GM21381 (cell line): ENCODE measurements around the gene MXD1.
A peak's percentile ranks its signal among the peaks of the same experiment; 100 is the strongest.
"Not testable (repeated sequence)": the region's sequence is repeated elsewhere in the genome, so short reads cannot be mapped to it uniquely, and the experiment has no call there.

Experiments used
- ATAC-seq: cut with Tn5 transposase; IDR thresholded peaks from one replicate; pipeline ENCODE4 v1.9.1; 2021; ENCODE audit warnings: mild to moderate bottlenecking, moderate library complexity; ENCODE audit not compliant: unreplicated experiment

The MXD1 gene, protein sequence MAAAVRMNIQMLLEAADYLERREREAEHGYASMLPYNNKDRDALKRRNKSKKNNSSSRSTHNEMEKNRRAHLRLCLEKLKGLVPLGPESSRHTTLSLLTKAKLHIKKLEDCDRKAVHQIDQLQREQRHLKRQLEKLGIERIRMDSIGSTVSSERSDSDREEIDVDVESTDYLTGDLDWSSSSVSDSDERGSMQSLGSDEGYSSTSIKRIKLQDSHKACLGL

DNA sequence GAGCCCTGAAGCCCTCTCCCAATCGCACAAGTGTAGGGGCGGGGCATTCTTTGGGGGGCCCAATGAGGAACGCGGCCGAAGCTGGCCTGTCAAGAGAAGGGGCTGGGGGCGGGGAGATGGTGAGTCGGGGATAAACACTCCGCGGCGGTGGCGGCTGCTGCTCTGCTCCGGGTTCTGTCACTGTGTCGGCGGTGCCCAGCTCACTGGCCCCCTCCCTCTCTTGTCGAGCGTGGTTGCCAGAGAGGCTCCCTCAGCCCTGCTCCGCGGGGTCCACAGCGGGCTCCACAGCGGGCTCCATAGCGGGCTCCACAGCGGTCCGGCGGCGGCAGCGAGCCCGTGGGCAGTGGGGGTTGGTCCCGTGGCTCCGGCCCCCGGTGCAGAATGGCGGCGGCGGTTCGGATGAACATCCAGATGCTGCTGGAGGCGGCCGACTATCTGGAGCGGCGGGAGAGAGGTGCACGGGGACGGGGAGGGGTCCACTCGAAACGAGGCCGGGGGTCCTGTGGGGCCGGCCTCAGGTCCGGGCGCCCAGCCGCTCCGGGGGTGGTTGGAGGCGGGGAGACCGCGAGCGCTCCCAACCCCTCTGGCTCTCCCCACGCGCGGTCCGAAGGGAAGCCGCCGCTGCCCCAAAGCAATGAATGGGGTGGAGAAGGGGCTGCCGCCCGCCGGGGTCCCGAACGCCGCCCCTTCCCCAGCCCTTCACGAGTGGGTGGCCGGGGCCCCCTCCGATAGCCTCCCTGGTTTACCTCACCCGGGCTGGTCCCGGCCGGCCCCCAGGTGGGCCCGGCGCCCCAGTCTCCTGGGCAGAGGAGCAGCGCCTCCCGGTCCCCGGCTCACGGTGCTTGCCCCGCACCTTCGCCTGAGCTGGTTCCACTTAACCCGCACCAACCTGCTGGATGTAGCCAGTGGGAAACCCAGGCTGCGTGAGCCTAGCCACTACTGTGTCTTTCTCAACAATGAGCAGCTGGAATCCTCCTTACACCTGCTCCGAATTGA lies at the start of gene MXD1:
TSS of gene MXD1 (plus strand) at position 160 of the 996 bp plus-strand sequence. CDS start at position 382, 222 bp downstream.
- ATAC-seq = no peak

DNA sequence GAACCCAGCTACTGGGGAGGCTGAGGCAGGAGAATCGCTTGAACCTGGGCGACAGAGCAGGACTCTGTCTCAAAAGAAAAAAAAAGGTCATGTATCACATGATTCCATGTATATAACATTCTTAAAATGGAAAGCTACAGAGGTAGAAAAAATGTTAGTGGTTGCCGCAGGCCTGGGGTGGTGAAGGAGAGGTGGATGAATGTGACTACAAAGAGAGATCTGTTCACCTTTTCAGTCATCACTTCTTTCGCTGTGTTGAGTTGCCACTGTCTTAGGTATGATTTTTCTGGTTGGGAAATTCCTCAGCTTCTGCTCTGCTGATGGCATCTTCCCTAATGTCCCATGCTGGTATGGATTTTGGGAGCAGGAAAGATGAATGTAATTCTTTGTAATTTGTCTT lies 26.5 kb upstream of the MXD1 start:
- no peak for ATAC-seq

DNA sequence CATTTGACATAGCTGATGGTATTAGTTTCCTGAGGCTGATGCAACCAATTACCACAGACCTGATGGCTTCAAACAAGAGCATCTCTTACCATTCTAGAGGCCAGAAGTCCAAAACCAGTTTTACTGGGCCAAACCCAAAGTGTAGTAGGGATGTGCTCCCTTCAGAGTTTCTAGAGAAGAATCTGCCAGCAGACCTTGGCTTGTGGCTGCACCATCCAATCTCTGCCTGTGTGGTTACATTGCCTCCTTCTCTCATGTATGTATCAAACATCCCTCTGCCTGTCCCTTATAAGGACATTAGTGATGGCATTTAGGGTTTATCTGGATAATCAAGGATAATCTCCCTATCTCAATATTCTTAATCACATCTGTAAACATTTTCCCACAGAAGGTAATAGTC lies 25.6 kb upstream of the MXD1 start:
- ATAC-seq = no peak

DNA sequence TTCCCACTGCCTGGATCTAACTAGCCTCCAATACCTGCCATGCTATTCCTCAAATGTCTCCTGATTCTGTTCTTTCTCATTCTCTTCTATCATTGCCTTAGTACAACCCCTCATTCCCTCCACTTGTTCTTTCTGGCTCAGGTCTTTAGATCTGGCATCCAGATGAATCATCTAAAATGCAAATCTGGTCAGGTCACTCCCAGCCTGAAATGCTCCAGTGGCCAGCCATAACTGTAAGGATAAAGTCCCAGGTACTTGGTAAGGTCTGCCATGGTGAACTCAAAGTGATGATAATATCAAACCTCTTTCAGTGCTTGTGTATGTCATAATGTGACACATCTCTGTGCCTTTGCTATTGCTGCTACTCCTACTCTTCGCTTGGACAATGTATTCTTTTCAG lies 24.0 kb upstream of the MXD1 start:
- no peak for ATAC-seq

DNA sequence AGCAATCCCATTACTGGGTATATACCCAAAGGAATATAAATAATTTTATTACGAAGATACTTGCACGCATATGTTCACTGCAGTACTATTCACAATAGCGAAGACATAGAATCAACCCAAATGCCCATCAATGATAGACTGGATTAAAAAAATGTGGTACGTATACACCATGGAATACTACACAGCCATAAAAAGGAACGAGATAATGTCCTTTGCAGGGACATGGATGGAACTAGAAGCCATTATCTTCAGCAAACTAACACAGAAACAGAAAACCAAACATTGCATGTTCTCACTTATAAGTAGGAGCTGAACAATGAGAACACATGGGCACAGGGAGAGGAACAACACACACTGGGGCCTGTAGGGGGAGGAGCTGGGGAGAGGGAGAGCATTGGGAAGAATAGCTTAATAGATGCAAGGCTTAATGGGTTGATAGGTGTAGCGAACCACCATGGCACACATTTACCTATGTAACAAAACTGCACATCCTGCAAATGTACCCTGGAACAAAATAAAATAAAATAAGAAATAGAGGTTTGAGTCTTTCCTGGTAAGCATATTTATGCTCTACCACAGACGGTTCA lies 22.0 kb upstream of the MXD1 start:
- ATAC-seq = not testable (repeated sequence)

DNA sequence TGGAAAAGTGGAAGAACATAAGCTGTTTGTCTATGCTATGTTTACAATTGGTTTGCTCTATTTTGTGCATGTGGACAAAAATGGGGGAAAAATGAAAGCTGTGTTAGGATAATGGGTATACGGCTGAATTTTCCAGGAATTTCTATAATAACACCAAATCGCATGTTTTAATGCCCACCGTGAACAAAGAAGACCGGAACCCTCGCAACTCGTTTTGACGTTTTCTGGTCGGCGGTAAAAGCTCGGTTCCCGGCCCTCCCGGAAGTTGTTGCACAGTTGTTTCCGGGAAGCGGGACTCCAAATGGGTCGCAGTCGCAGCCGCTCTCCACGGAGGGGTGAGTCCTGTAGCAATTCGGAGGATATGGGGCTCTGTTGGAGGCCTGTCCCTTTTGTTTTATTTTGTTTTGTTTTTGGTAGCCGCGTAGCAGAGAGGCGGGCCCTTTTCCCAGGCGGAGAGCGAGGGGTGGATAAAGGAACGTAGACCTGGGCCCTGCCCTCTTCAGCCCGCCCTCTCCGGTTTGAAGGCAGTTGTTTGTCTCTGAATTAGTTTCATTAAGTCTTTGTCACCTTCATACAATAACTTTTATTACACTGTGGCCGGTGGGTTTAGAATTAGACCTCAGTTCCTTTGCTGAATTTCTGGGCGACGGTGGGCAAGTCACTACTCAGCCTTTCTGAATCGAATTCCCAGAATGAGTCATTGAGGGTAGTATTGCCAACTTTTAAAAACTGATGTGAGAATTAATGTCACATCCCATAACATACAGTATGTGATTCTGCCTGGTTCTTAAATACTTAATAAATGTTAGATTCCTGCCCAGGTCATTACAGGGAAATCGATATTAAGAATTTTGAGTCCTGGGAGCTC lies 21.0 kb upstream of the MXD1 start, which contains the start of gene SNRNP27:
TSS of gene SNRNP27 (plus strand) at position 273 of the 868 bp plus-strand sequence. CDS start at position 302, 29 bp downstream.
- ATAC-seq = peak; percentile 67

DNA sequence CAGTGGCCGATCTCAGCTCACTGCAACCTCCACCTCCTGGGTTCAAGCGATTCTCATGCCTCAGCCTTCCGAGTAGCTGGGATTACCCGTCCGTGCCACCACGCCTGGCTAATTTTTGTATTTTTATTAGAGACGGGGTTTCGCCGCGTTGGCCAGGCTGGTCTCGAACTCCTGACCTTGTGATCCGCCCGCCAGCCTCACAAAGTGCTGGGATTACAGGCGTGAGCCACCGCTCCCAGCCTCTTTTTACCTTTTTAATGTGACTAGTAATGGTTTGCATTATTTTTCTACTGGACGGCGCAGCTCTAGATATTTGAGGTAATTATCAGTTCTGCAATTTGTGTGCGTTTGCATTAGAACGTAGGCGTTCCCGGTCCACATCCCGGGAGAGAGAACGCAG lies 20.2 kb upstream of the MXD1 start:
- not testable (repeated sequence) for ATAC-seq

DNA sequence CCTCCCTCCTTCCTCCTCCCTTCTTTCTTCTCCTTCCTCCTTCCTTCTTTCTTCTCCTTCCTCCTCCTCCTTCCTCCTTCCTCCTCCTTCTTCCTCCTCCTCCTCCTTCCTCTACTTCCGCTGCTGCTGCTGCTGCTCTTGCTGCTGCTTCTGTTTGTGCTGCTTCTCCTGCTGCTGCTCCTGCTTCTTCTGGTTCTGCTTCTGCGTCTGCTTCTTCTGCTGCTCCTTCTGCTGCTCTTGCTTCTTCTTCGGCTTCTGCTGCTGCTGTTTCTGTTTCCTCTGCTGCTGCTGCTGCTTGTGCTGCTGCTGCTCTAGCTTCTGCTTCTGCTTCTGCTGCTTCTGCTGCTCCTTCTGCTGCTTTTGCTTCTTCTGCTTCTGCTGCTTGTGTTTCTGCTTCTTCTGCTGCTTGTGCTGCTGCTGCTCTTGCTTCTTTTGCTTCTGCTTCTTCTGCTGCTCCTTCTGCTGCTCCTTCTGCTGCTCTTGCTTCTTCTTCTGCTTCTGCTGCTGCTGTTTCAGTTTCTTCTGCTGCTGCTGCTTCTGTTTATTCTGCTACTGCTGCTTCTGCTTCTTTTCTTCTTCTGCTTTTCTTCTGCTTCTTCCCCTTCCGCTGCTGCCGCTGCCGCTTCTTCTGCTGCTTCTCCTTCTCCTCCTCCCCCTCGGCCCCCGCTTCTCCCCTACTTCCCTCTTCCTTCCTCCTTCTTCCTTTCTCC lies 12.5 kb upstream of the MXD1 start:
- no peak for ATAC-seq

DNA sequence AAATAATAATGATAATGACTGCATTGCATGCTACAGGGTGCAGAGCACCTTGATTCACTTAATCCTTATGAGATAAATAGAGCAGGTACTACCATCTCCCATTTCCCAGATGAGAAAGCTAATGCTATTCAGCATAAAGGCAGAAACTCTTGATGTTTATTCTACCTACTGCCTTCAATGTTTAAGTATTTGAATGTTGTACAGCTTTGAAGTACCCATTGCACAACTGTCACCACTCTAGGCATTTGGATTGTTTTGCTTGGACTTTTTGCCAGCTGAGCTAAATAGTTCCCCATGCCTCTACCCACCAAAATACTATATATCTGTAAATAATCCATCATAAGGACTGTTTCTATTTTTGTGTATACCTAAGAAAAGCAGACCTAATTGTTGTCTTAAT lies 7.7 kb upstream of the MXD1 start:
- no peak for ATAC-seq

DNA sequence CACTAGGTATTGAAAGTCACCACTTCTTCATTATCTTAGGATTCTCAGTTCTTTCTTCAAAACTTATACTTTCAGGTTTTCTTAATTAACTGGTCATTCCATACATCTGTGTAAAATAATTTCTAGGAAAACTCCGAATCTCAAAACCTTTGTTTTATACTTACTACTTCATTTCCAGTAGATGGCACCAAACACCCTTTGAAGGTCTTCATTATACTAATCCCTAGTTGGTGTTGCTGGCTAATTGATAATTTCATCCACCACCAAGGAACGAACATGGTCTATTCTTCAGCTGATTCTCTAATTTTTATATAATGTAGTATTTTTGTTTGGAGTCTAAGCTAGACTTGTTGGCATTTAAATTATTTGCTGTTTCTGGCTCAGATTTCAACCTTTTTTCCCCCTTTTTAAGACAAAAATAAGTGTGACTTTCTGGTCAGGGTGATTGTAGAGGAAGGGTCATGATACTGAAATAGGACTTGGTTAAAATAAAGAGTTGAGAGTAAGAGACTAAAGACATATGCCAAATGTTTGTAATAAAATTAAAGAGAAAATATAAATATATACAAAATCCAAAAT lies 2.8 kb upstream of the MXD1 start:
- no peak for ATAC-seq

DNA sequence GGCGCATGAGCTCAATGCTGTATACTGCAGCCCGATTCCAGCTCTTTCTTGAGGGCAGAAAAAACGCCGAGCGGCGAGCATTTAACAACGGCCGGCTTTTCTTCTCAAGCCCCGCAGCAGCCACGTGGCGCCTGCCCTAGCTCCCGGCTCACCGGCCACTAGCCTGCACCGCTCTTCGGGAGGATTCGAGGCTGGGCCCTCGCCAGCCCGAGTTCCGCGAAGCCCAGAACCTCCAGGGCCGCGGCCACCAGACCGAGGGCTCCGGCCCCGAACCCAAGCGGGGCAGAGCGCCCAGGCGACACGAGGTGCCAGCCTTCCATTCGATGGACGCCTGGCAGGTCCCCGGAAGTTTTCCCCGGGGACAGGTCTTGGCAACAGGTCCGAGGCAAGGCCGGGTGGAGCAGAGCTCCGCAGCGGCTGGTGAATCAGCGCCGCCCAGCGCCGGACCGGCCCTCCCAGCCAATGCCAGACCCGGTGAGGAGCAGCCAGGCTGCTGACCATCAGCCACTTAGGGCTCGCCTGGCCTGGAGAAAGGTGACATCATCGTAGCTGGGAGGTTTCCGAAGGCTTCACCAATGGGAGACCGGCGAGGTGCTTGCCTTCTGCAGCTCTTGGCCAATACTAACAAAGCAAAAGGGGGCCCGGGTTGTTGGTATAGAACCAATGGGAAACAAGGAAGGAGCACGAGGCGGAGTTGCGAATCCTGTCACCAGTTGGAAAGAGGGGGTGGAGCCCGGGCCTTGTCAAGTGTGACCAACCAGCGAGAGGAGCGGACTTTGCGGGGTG lies 552 bp upstream of the MXD1 start:
- peak; percentile 85 for ATAC-seq

DNA sequence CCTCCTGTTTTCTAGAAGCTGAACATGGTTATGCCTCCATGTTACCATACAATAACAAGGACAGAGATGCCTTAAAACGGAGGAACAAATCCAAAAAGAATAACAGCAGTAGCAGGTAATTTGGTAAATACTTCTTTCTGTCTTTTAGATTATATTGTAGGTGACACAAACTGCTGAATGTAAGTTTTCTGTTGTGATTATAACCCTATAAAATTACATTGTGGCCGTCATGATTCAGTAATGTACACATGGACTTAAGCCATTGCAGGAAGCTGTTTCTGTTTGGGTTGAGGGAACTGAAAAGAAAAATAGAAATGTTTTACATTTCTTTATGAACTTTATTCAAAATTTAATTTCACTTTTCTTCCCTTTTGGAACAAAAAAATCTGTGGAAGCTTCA lies 1.2 kb downstream of the MXD1 start:
- no peak for ATAC-seq

DNA sequence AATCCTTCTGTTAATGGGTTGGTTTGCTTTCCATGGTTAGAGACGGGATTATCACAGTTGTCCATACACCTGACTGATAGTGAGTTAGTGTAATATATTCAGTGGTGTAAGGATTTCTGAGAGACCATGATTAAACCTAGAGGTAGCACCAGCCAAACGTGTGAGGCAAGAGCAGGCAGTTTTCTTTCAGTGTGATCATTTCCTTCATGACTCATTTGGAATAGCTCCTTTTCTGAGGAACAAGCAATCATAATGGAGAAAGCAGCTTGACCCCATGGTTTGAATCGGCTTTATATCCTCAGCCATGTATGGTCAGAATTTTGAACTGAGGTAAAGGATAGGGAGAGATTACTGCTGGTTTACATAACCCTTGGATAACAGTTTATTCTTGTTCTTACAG lies 2.9 kb downstream of the MXD1 start:
- ATAC-seq = no peak

DNA sequence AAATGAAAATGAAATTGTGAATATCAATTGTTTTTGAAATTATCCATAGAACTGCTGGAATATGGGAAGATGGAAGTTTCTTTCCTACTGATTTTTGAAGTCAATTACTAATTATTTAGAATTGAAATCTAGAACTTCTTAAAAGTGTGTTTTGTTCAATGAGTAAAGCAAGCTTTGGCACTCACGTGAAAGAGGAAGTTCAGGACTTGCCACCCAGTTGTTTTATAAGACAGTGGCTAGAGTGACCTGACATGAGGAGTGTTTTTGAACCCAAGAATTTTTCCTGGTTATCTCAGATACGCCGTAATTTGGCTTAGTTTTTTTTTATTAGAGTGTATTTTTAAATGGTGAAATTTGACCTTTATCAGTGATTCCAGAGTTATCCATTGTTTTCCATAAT lies 3.5 kb downstream of the MXD1 start:
- no peak for ATAC-seq

DNA sequence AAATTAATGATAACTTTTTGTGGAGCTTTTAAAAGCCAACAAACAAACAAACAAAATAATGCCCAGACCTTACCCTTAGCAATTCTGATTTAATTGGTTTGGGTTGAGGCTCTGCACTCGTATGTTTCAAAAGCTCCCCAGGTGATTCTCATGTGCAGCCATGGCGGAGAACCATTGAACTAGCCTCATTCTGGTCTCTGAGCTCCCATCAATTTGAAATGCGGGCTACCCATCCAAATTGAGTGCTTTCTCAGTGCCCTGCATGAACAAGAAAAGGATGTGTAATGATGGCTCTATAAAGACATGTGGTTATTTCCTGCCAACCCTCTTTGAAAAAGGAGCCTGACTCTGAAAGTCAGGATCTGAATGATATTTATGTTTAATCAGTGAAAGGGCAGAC lies 8.2 kb downstream of the MXD1 start:
- ATAC-seq = no peak

DNA sequence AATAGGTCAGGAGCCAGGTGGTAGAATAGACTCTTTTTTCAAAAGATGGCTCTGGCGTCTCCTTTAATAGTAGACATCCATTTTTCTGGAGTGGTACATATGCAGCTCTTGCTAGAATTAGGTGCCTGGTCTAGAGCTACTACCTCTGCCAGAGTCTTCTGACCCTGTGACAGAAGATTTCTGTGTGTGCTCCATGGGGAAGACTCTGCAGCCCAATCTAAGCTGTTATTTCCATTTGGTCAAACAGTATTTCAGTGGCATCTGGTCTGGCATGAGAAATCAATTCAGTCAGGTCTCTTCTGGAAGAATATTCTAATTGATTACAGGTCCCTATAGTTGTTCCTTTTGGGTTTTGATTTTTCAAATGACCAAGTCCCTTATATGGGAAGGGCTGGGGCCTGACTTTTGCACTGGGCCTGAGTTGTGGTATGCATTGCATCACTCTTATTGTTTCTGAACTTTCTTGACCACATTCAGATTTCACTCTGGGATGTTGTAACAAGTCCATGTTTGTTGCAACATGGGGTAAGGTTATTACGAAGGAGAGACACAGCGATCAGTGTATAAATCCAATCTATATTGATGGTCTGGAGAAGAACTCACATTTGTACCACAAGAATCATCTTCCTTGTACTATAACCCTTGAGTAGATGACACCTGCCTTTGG lies 12.1 kb downstream of the MXD1 start:
- no peak for ATAC-seq

DNA sequence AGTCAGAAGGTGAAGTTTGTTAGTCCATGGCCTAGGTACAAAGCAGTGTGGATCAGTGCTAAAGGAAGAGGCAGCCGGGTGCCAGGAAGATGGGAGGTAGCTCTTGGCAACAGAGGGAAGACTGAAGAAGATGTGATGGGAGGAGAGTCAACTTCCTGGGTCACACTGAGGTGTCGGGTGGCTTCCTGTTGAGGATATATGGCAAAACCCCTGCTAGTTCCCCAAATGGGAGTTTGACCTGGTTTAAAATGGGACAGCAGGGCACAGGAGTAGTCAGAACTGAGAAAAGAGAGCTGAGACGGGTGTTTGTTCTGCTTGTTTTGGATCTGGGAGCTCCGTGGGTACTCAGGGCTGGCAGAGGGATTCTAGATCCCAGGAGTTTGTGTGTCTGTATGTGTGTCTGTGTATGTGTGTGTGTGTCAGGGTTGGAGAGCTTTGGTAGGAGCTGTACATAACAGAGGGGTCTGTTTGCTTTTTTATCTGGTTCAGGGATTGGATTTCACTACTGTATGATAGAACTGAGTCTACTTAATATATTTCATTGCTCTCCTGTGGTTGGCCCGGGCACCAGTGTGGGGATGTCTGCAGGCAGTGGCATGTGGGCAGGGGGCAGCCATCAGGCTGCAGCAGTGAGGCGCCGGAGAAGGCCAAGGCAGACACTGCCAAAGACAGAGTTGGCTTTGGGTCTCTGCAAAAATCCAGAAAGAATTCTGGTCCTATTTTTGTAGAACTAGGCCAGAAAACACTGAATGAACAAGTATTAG lies 17.1 kb downstream of the MXD1 start:
- ATAC-seq = no peak

DNA sequence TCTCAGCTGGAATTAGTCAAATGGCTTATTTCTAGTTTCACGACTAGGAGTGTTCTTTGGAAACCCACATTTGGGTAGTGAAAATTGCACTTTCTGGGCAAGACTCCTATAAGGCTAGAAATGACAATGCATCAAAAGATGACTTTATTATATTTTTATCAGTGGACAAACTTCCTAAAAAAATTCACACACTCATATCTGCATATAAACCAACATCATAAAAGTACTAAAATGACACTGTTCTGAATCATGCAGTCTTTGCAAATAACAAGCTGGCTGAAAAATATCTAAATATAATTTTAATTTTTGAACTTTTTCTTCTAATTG lies 17.6 kb downstream of the MXD1 start:
- no peak for ATAC-seq
